ENCODE data around the gene ACTRT3. TPM values are rescaled to one million over a fixed set of nuclear protein-coding genes. Genes with fewer than 3 reads are reported as not detected.

The ACTRT3 gene
- total RNA-seq, 1 donor from 2014 or later = 3.7 TPM

Other genes starting within 250 kb of the ACTRT3 start
- 21.7 TPM for gene MECOM, start 105.8 kb downstream of the ACTRT3 start, total RNA-seq
- gene TERC, start 4.5 kb downstream of the ACTRT3 start, total RNA-seq = 9.8 TPM
- 12.7 TPM for gene MYNN, start 3.8 kb upstream of the ACTRT3 start, total RNA-seq
- not detected for gene LRRIQ4, start 43.3 kb upstream of the ACTRT3 start, total RNA-seq
- 3.4 TPM for gene LRRC34, start 43.3 kb upstream of the ACTRT3 start, total RNA-seq
- not detected for gene LRRC31, start 100.4 kb upstream of the ACTRT3 start, total RNA-seq
- not detected for gene SAMD7, start 142.0 kb upstream of the ACTRT3 start, total RNA-seq
- 158 TPM for gene SEC62, start 197.2 kb upstream of the ACTRT3 start, total RNA-seq

Measured in mesenteric fat pad (tissue), 1 donor.